COLO668 (cell line): Measurements from ENCODE around the gene TSPAN4.
A peak's percentile ranks its signal among the peaks of the same experiment; 100 is the strongest.

ENCODE experiments used
- DNase-seq: peaks from one replicate; lab custom pipeline; 2025; ENCODE audit not compliant: unreplicated experiment; lab: John Stamatoyannopoulos, UW

Gene TSPAN4

DNA sequence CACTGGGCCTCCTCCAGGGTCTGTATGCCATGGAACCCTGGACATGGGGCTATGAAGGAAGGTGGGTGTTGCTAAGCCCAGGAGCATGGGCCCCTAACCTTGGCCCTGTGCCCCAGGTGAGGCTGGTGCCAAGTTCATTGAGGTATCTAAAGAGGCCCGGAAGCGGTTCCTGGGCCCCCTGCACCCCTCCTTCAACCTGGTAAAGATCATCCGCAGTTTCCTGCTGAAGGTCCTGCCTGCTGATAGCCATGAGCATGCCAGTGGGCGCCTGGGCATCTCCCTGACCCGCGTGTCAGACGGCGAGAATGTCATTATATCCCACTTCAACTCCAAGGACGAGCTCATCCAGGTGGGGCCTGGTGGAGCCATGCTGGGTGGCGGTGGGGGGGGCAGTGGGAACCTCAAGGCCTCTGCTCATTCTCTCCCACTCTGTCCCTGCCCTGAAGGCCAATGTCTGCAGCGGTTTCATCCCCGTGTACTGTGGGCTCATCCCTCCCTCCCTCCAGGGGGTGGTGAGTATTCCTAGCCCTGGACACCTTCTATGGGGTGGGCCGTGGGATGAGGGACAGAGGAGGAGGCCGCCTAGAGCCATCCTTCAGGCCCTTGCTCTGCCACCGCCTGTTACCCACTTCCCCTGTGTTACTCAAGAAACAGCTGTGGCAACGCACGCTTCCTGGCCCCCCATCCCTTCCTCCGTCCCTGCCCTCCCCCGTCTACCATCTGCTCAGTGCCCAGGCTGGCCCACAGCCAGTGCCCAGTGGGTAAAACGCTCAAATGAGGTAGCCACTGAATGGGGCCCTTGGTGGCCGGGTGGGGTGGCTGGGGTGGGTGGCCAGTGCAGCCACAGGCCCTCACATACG lies 20.9 kb upstream of the TSPAN4 start:
- DNase-seq: no peak

DNA sequence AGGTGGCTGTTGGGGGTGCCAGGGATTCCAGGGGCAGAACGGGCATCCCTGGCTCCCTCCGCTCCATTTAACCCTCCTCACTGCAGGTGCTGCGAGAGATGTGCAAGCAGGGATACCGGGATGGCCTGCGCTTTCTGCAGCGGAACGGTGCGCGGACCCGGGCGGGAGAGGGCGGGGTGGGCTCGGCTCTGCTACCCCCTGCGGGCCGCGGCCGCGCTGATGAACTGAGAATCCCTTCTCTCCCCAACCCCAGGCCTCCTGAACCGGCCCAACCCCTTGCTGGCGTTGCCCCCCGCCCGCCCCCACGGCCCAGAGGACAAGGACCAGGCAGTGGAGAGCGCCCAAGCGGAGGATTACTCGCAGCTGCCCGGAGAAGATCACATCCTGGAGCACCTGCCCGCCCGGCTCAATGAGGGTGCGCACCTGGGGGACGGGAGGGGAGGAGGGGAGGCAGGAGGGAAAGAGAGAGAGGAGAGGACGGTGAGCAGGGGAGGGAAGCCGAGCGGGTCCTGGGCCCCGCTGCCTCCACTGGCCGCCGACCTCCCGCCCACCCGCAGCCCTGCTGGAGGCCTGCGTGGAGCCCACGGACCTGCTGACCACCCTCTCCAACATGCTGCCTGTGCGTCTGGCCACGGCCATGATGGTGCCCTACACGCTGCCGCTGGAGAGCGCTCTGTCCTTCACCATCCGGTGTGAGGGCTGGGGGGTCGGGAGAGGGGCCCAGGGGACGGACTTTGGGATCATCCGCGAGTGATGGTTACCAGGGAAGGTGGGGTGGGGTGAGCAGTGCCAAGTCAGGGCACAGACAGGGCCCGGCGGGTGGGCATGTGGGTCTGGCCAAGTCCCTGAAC lies 19.0 kb upstream of the TSPAN4 start:
- DNase-seq: peak; percentile 55

DNA sequence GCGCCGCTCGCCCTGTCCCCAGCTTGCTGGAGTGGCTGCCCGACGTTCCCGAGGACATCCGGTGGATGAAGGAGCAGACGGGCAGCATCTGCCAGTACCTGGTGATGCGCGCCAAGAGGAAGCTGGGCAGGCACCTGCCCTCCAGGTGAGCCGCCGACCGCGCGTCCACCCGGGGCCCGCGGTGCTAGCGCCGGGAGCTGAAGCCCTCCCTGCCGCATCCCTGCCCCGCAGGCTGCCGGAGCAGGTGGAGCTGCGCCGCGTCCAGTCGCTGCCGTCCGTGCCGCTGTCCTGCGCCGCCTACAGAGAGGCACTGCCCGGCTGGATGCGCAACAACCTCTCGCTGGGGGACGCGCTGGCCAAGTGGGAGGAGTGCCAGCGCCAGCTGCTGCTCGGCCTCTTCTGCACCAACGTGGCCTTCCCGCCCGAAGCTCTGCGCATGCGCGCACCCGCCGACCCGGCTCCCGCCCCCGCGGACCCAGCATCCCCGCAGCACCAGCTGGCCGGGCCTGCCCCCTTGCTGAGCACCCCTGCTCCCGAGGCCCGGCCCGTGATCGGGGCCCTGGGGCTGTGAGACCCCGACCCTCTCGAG lies 18.3 kb upstream of the TSPAN4 start:
- peak; percentile 76 for DNase-seq

DNA sequence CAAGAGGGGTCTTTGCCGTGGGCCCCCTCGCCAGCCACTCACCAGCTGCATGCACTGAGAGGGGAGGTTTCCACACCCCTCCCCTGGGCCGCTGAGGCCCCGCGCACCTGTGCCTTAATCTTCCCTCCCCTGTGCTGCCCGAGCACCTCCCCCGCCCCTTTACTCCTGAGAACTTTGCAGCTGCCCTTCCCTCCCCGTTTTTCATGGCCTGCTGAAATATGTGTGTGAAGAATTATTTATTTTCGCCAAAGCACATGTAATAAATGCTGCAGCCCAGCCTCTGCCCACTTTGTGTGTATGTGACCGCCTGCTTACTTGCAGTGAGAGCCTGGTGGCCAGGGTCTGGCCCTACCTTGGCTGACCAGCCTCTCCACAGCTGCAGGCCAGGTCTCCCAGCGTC lies 17.7 kb upstream of the TSPAN4 start:
- DNase-seq: peak; percentile 46

DNA sequence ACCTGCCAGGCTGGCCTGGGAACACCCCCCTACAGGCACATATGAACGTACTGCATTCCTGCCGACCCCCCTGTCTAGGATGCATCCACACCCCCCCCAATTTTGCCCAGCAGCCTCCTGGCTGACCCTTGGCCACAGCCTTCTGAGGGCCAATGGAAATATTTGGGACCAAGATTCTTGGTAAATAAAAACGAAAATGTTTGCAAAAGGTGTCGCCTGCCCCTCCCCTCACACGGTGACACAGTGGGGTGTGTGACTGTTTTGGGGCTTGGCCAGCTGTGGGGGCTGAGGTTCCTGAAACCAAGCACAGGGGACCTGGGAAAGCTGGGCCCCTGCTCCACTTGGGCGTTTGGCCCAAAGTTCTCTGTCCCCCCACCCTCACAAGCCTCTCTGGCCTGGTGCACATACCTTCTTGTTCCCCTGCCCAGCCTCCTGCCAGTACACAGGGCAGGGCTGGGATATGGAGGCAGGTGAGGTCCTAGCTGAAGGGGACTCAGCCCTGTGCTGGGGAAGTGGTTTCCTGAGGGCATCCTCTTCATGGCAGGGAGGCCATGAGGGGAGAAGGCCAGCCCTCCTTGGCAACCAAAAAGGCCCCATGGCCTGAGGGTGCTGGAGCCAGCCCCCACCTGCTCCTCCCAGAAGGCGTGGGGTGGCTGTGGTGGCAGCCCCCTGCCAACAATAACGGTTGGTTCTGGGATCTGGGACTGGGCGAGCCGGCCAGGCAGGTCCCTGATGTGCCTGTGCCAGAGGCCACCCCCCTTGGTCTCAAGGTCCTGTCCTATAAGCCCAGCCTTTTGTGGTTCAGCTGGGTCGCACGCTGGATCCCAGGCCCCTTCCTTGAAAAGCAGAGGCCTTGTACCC lies 17.1 kb upstream of the TSPAN4 start:
- DNase-seq: no peak

DNA sequence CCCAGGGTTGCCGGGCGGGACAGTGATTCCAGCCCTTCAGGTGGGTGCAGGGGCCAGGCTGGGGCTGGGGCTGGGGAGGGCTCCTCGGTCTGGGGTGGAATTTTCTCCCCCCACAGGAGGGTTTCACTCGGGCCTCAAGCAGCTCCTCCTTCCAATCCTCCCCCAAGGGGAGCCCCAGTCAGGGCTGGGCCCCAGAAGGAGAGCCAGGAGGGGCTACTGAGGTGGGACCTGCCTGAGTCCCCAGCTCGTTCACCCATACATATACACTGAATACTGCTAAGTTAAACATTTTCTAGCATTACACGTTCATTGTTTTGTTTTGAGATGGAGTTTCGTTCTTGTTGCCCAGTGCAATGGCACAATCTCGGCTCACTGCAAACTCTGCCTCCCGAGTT lies 16.4 kb upstream of the TSPAN4 start:
- no peak for DNase-seq

DNA sequence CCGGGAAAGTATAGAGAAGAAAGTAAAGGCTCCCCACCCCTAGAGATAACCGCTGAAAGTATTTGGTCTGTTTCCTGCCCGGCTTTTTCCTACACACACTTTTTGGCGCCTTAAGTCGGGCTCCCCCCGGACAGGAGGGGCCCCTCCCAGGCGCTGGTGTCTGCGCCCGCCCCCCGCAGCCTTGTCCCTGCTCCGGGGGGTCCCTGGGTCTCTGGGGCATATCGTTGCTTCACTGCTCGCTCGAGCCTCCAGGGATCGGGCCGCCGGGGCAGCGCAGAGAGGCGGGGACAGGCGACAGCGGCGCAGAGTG lies 15.9 kb upstream of the TSPAN4 start:
- no peak for DNase-seq

DNA sequence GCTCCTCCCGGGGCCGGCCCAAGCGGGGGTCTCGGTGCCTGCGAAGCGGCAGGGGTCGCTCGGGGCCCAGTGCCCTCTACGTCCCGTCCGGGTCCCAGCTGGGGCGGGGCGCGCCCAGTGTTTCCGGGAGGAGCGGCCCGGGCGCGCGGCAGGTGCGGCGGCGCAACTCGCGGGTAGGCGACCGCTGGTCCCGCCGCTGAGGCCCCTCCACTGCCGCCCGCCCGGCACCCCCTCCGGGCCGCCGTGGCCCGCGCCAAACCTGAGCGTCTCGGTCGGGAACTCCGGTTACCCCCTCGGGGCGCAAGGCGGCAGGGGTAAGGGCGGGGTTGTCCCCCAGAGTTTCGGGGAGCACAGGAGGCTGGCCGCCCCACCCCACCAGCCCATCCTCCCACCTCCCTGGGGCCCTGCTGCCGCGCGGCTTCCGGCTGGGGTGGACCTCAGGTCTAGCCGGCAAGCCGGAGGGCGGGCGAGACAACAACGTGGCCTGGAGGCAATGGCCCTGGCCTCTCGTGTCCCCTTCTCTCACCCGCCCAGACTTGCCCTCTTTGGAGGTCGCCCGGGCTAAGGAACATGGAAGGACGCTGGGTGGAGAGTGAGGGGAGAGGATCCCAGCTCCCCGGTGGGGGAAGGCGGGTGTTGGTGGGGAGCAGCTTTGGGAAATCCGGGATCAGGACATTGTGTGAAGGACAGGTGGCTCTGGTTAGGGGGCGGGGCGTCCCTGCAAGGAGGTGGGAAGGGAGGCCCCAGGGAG lies 15.3 kb upstream of the TSPAN4 start:
- peak; percentile 57 for DNase-seq

DNA sequence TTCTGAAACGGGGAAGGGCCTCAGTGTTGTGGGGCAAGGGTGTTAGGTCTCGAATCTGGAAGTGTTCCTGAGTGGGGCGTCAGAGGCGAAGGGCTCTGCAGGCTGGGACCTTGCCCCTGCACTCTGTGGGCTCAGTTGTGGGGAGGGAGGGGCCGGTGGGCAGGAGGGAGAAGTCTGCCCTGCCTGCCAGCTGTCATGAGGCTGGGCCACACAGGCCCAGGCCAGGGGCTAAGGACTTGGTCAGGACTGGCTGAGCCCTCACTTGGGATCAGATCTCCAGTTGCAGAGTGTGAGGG lies 14.8 kb upstream of the TSPAN4 start, which contains the start of gene CRACR2B:
TSS of gene CRACR2B (plus strand) at position 23 of the 296 bp plus-strand sequence. CDS start 689 bp downstream, outside the sequence.
- DNase-seq: no peak

DNA sequence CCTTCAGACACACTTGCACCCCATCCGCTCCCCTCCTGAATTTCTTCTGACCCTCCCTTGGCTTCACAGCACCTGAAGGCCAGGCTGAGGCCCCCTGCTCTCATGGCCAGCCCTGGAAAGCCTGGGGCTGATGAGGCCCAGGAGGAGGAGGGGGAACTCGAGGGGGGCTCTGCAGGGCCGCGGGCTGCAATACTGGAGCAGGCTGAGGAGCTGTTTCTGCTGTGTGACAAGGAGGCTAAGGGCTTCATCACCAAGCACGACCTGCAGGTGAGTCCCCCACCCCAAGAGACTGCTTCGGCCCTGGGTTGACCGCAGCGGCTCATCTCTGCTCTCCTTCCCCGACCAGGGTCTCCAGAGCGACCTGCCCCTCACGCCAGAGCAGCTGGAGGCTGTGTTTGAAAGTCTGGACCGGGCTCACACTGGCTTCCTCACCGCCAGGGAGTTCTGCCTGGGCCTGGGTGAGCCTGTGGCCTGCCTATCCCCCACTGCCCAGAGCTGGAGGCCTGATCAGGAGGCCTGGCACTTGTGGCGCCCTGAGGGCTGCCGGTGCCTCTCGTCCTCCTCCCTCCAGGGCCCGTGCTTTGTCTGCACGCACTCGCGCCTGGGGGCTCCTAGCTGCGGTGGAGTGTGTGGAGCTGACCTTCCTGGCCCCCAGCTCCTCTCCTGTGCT lies 14.0 kb upstream of the TSPAN4 start:
- no peak for DNase-seq

DNA sequence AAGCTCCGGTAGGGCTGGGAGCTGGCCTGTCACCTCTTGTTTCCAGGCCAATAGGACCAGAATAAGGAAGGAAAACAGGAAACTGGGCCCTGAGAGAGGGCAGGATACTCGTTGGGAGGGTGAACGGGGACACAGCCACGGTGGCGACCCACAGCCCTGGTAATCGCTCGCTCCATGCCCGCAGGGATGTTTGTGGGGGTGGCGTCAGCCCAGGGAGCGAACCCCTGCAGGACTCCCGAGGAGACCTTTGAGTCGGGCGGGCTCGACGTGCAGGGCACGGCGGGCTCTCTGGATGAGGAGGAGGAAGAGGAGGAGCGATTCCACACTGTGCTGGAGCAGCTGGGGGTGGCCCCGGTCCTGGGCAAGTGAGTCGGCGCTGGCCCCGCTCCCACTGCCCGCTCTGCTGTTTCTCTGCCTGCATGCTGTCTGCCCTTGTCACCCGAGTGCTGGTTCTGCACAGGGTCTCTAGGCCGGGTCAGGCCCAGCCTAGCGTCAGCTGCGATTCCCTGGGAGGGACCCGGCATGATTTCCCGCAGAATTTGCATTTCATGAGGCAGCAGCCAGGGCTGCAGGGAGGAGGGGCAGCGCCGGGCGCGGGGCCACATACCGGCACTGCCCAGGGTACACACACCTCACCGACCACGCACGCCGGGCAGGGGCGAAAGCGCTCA lies 13.3 kb upstream of the TSPAN4 start:
- DNase-seq: no peak

DNA sequence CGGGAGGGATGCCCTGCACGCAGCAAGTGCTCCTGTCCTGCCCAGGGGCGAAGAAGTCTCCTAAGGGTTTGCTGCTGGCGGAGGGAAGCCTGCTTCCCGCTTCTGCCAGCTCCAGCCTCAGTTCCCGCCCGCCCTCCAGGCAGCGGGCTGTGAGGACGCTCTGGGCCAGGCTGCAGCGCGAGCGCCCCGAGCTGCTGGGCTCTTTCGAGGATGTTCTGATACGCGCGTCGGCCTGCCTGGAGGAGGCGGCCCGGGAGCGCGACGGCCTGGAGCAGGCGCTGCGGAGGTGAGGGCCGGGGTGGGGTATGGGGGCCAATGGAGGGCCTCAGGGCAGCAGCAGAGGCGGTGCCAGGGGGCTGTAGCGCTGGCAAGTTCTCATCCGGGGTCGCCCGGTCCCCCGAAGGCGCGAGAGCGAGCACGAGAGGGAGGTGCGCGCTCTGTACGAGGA lies 12.8 kb upstream of the TSPAN4 start:
- DNase-seq: no peak

DNA sequence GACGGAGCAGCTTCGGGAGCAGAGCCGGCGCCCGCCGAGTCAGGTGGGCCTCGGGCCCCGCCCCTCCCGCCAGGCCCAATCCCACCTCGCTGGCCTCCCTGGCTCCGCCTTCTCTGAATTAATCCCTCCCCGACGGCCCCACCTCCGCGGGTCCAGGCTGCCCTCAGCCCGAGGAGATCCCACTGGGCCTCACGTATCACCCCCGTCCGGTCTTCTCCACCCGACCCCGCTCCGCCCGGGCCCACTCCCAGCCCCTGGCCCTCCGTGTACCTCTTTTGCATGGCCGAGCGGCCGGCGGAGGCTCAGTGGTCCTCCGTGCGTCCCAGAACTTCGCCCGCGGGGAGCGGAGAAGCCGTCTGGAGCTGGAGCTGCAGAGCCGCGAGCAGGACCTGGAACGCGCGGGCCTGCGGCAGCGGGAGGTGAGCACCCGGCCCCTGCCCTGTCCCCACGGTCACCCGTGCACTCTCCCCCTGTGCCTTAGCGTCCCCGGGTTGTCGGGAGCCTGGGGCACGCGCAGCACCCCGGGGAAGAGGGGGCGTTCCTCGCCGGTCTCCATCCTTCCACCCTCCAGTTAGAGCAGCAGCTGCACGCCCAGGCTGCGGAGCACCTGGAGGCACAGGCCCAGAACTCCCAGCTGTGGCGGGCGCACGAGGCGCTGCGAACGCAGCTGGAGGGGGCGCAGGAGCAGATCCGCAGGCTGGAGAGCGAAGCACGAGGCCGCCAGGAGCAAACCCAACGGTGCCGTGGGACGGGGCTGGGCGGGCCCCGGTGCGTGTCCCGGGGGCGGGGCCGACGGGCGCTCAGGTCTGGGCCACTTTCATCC lies 12.1 kb upstream of the TSPAN4 start:
- no peak for DNase-seq

DNA sequence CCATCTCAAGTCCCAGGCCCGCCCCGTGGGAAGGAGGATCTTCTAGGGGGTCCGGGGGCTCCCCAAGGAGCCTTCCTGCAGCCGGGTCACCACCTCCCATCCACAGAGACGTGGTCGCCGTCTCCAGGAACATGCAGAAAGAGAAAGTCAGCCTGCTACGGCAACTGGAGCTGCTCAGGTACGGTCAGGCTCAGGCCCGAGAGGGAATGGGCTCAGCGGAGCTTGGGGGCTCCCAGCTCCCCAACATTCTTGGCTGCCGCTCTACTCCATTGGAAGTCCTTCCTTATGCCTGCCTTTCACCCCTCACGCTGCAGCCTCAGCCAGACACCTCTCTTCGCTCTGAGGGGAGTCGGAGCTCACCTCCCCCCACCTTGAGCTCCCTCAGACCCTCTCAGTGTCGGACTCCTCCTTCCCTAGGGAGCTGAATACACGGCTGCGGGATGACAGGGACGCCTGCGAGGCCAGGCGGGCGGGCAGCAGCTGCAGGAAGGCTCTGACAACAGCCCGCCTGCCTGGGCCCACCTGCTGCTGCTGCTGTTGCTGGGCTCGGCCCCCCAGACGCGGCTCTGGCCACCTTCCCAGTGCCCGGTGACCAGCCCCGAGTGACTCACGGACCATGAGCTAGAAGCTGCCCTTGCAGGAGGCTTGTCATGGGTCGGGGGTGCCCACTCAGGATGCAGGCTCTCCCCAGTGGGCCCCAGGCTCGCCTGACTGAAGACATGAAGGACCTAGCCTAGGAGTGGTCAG lies 11.4 kb upstream of the TSPAN4 start:
- peak; percentile 3 for DNase-seq

DNA sequence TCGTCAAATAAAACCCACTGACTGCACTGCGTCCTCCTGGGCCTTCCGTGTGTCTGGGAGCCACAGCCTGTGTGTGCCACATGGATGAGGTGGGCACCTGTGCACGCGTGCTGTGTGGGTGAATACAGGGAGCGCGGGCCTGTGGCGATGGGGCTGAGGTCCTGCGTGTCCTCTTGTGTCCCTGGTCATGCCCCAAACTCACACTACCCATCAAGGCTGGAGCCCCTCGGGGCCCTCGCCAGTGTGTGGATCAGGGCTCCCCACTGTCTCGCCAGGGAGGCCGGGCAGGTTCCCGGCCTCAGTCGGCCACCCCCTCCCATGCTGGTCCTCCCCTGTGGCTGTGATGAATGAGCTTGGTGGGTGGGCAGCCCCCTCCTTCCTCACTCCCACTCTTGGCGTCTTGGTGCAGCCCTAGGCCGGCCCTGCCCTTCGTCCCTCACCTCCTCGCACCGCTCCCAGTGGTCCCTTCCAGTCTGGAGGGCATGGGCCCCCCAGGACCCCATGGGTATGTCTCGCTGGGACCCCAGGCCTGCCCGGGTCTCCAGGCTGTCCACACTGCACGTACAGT lies 10.6 kb upstream of the TSPAN4 start:
- no peak for DNase-seq

DNA sequence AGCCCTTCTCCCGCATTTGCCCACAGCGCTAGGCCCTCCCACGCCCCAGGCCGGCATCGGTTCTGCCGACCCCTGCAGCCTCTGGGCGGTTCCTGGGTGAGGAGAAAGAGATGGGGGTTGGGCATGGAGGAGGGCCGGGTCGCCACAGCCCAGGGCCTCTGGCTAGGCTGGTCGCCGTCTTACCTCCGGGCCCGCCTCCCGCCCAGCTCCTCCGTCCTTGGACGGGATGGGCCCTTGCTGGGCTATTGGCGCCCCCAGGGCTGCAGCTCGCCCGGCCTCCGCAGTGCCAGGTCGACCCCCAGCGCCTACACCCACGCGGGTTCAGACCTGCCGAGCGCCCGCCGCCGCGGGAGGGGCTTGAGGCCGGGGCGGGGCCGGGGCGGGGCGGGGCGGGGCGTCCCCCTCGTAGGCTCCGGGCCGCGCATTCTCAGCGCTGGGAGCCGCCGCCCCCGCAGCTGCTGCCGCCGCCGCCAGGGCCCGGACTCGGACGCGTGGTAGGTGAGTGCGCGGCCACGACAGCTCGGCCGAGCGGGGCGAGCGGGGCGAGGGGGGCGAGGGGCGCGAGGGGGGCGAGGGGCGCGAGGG lies 10.0 kb upstream of the TSPAN4 start, which contains the start of gene CD151:
TSS of gene CD151 (plus strand) at position 424 of the 585 bp plus-strand sequence. CDS start 3,118 bp downstream, outside the sequence.
- DNase-seq: peak; percentile 53
